HG03103 (cell line): ENCODE results near the gene TP73.

Experiments
- ATAC-seq: cut with Tn5 transposase; IDR thresholded peaks from one replicate; pipeline ENCODE4 v1.9.1; 2021; ENCODE audit warnings: low read depth; ENCODE audit not compliant: unreplicated experiment

Gene TP73

GRCh38 chr1:3775490-3776230 lies 123.3 kb downstream of the TP73 start:
- ATAC-seq: no peak

GRCh38 chr1:3776231-3776961 lies 124.1 kb downstream of the TP73 start:
- ATAC-seq: no peak

GRCh38 chr1:3777078-3777547 lies 124.8 kb downstream of the TP73 start:
- no peak for ATAC-seq

- ATAC-seq: no peak
Measured at GRCh38 chr1:3777647-3778589, 125.6 kb downstream of the TP73 start.

- no peak for ATAC-seq
Measured at GRCh38 chr1:3778590-3779264, 126.4 kb downstream of the TP73 start.

- ATAC-seq: no peak
Measured at GRCh38 chr1:3779265-3779911, 127.1 kb downstream of the TP73 start.

GRCh38 chr1:3779912-3780416 lies 127.6 kb downstream of the TP73 start:
- ATAC-seq: no peak

GRCh38 chr1:3780901-3781300 lies 128.6 kb downstream of the TP73 start:
- no peak for ATAC-seq

- no peak for ATAC-seq
Measured at GRCh38 chr1:3783651-3784474, 131.5 kb downstream of the TP73 start.

GRCh38 chr1:3785045-3785444 lies 132.7 kb downstream of the TP73 start:
- ATAC-seq: no peak

GRCh38 chr1:3785456-3786157 lies 133.3 kb downstream of the TP73 start:
- ATAC-seq: no peak
